Epithelial cell of esophagus (primary cell): ENCODE measurements around the gene KCNJ5.

Source experiments
- DNase-seq: peaks from one replicate; pipeline ENCODE4 v3.0.0; 2010; ENCODE audit warnings: low read depth
- H3K4me3 ChIP-seq: 2 replicates; pipeline ENCODE4 v1.5.1; 2011; ENCODE audit warnings: mild to moderate bottlenecking, low read length, control low read depth
- CTCF ChIP-seq: IDR thresholded peaks from 2 replicates; pipeline ENCODE4 v1.5.1; 2011; ENCODE audit warnings: low read depth, mild to moderate bottlenecking, low read length, control low read depth, inconsistent platforms; ENCODE audit not compliant: insufficient read depth; ENCODE audit errors: missing control alignments

Gene KCNJ5

DNA sequence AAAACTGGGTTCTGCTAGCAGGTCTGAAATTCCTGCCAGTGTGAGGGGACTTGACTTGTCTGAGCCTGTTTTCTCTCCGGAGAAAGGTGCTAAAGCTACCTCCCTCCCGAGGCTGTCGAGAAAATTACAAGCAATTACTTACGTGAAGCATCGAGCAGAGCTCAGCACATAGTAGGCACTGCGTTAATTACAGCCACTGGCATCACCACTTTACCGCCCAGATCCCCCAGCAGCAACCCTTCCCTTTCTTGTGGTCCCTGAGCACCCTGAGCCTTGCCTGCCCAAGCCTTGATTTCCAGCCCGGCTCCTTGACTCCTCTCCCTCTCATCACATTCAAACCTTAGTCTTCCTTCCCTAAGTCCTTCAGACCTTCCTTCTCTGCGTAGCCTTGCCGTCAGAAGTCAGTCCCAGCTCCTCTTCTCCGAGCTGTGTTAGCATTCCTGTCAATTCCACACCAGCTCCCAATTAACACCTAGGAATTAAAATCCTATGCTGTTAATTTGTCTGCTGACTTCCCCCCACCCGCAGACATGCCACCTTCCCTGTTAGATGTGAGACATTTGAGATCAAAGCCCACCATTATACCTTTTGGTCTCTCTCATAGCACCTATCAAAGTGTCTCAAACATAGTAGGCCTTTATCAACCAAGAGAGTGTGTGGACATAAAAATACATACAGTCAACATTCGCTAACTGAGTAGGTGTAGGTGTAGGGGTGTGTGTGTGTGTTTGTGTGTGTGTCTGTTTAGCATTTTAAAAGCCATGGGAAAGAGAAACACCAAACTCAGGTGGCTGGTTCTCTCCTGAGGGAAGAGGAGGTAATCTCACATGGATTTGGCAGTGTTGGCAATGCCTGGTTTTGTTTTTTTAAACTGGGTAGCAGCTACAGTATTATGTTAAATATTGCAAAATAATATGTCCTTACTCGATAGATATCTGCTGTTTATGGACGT, 2.8 kb upstream of the KCNJ5 start:
- DNase-seq: peak; percentile 74
- TF ChIP-seq CTCF: peak; percentile 57
- no peak overlapping the region for H3K4me3 ChIP-seq

GRCh38 chr11:128889657-128890213, 1.4 kb upstream of the KCNJ5 start:
- DNase-seq: no peak
- no peak for TF ChIP-seq CTCF
- no peak overlapping the region for H3K4me3 ChIP-seq

DNA sequence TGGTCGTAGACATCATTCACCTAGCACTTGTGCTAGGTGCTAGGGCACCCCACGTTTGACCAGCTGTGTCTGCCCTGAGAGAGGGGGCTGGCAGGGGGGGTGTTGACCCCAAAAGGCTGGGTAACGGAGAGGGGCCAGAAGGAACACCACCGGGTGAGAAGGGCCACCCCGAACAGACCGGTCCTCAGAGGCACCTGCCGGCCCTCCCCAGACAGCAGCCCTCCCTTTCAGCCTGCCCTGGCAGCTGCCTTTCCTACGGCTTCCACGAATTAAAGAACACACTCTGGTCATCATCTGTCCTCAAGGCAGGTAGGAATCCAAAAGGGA, 977 bp upstream of the KCNJ5 start:
- peak overlapping the region; percentile 53 for H3K4me3 ChIP-seq
- no peak for TF ChIP-seq CTCF
- no peak for DNase-seq

DNA sequence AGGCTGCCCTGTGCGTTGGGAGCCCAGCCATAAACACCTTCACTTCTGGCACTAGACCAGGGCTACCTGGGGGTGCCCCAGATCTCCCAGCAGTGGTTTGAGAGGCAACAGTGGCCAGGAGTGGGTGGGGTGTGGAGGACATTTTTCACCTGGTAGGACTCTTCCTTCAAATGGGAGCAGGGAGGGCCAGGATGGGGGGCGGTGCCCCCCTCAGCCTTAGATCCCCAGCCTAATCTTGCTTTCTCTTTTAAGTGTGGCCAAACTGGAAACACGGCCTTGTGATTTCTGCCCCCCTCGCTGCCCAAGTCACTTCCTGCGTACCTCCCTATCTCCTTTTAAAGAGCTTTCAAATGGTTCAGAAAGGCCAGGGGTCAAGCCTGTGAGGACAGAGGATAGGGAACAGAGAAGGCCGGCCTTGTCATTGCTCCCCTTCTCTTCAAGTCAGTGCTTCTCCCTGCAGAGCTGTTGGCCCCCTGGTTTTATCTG, 800 bp downstream of the KCNJ5 start:
- DNase-seq: no peak

DNA sequence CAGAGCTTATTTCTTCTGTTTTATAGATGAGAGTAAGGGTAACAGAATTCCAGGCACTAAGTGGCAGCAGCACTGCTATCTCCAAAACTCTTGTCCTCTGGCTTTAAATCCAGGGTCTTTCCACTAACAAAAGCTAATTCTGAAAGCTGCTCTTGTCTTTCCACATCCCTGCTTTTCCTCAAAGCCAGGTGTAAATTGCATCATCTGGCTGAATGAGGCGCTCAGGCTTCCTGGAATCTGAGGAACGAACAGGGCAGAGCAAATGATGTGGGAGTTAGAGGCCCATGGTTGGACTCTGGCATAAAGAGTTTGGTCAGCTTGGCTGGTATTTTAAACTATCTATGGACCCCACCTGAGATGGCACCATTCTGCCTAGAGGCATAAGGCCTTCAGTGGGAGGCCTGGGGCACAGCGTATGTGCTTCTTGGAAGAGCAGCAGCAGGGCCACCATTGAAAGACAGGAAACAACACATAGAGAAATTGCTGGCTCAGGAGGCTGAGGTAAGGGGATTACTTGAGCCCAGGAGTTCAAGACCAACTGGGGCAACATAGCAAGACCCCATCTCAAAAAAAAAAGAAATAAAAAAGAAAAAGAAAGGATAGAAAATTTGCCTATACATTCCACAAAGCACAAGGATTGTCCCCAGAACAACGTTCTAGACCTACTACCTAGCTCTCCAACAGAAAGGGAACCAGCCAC, 1.9 kb downstream of the KCNJ5 start:
- DNase-seq: peak; percentile 60
- TF ChIP-seq CTCF: no peak
- no peak overlapping the region for H3K4me3 ChIP-seq

More for the DNA sequence above, 800 bp downstream of the KCNJ5 start:
- peak overlapping the region; percentile 53 for H3K4me3 ChIP-seq
- TF ChIP-seq CTCF: no peak

DNA sequence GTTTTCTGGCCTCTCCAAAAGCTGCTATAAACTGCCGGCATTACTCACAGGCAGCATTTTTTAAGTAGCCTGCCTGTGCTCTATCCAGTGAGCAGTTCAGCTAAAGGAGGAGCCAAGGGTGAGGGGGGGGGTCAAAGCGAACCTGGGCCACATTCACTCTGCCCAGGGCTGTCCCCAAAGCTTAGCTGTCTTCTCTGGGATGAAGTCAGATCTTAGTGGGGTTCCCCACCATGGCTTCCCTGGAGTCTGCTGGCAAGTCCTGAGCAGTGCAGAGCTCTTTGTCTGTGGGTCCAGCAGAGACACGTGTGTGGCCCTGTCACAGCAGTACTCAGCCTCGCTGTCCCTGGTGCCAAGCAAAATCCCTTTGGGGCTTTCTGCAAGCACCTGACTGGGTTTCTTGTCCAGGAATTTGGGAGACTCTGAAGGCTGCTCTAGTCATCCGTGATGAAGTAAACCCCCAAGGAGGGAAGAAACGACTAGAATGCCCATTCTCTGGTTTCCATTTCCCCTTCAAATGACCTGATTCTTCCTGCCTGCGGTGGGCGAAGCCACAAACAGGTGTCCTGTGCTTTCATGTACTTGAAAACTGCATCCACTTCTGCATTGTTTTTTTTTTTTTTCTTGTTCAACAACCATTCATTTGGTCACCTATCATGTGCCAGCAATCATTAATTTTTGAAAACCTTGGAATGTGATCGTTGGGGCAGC, 2.6 kb downstream of the KCNJ5 start:
- H3K4me3 ChIP-seq: no peak overlapping the region
- no peak for DNase-seq
- no peak for TF ChIP-seq CTCF
